Measurements from ENCODE around the gene NSUN4. TPM values are rescaled to one million over a fixed set of nuclear protein-coding genes. Genes with fewer than 3 reads are reported as not detected.
"Not testable (repeated sequence)": the region's sequence is repeated elsewhere in the genome, so short reads cannot be mapped to it uniquely, and the experiment has no call there.

Gene NSUN4
- total and polyA plus RNA-seq, 10 donors = 7.2 to 35.2 (median 26.6) TPM

GRCh38 chr1:46317323-46317722 is 23.3 kb upstream of the NSUN4 start:
- intact Hi-C loops (cut with DNase I; ENCODE audit: low total_unique reads) = no loop called here
- Histone ChIP-seq H3K27me3 (replicated peaks in 1 of 7) (no peaks in the 10 kb centered on the region), H3K9me3 (no peaks in the 10 kb centered on the region), H3K27ac (no peak overlapping the region), H3K36me3 (peaks cover 0 to 68% (median 52%) of the 10 kb centered on the region in 6 donors), H3K4me3 (no peak overlapping the region), H3K4me1 (no peaks in the 10 kb centered on the region)
- TF ChIP-seq POLR2AphosphoS5 (IDR thresholded peaks at IDR 0.05) (no peak), CTCF (IDR thresholded peaks at IDR 0.05 in 8 of 11, conservative IDR thresholded peaks at IDR 0.05 in 3 of 11) (no peak), POLR2A (IDR thresholded peaks at IDR 0.05) (no peak)
- DNase-seq = no peak
- 91 to 100% (median 95%) methylated on average over 1 of the region's 1 CpG for WGBS, 5 donors

GRCh38 chr1:46319301-46319700 is 21.3 kb upstream of the NSUN4 start:
- H3K27me3 ChIP-seq (replicated peaks in 1 of 7); intact Hi-C loops (cut with DNase I; ENCODE audit: low total_unique reads); H3K4me3 ChIP-seq; H3K9me3 ChIP-seq; H3K27ac ChIP-seq; H3K4me1 ChIP-seq; DNase-seq: not testable (repeated sequence)
- WGBS, 5 donors = 91 to 97% (median 93%) methylated on average over 6 of the region's 6 CpGs
- H3K36me3 ChIP-seq = peaks cover 0 to 48% (median 32%) of the 10 kb centered on the region in 6 donors

- intact Hi-C loops (cut with DNase I; ENCODE audit: low total_unique reads); H3K27me3 ChIP-seq (replicated peaks in 1 of 7); H3K27ac ChIP-seq; H3K4me1 ChIP-seq; H3K9me3 ChIP-seq; DNase-seq; H3K4me3 ChIP-seq: not testable (repeated sequence)
- peaks cover 0 to 39% (median 23%) of the 10 kb centered on the region in 6 donors for H3K36me3 ChIP-seq
- WGBS, 5 donors = 85 to 95% (median 90%) methylated on average over 10 to 13 of the region's 13 CpGs
Observed at GRCh38 chr1:46319960-46320914, 20.4 kb upstream of the NSUN4 start.

GRCh38 chr1:46322191-46322590 is 18.4 kb upstream of the NSUN4 start:
- H3K4me1 ChIP-seq; H3K4me3 ChIP-seq; H3K27me3 ChIP-seq (replicated peaks in 1 of 7); DNase-seq; H3K27ac ChIP-seq; intact Hi-C loops (cut with DNase I; ENCODE audit: low total_unique reads): not testable (repeated sequence)
- 82 to 97% (median 94%) methylated on average over 6 of the region's 6 CpGs for WGBS, 5 donors
- H3K36me3 ChIP-seq = peaks cover 0 to 19% (median 5%) of the 10 kb centered on the region in 6 donors
- peaks cover 0 to 11% (median 0%) of the 10 kb centered on the region in 8 donors for H3K9me3 ChIP-seq

- 77 to 87% (median 83%) methylated on average over 11 of the region's 11 CpGs for WGBS, 5 donors
Observed at GRCh38 chr1:46325285-46326076, 15.1 kb upstream of the NSUN4 start.

GRCh38 chr1:46328182-46328581 is 12.4 kb upstream of the NSUN4 start:
- H3K9me3 ChIP-seq = peaks cover 0 to 11% (median 0%) of the 10 kb centered on the region in 8 donors
- H3K36me3 ChIP-seq; intact Hi-C loops (cut with DNase I; ENCODE audit: low total_unique reads); H3K4me3 ChIP-seq; H3K27ac ChIP-seq; H3K4me1 ChIP-seq; H3K27me3 ChIP-seq (replicated peaks in 1 of 7); DNase-seq: not testable (repeated sequence)
- 86 to 96% (median 94%) methylated on average over 7 of the region's 7 CpGs for WGBS, 5 donors

More at GRCh38 chr1:46325285-46326076, 15.1 kb upstream of the NSUN4 start:
- H3K27ac ChIP-seq = peak overlapping the region in 3 of 8 donors; percentile 50 to 72 (median 70)
- H3K27me3 ChIP-seq (replicated peaks in 1 of 7); H3K4me3 ChIP-seq; intact Hi-C loops (cut with DNase I; ENCODE audit: low total_unique reads); H3K4me1 ChIP-seq; DNase-seq; H3K36me3 ChIP-seq: not testable (repeated sequence)
- peaks cover 0 to 11% (median 0%) of the 10 kb centered on the region in 8 donors for H3K9me3 ChIP-seq

GRCh38 chr1:46329807-46330206 is 10.8 kb upstream of the NSUN4 start:
- DNase-seq; H3K36me3 ChIP-seq; H3K9me3 ChIP-seq; H3K27ac ChIP-seq; intact Hi-C loops (cut with DNase I; ENCODE audit: low total_unique reads); H3K4me1 ChIP-seq; H3K27me3 ChIP-seq (replicated peaks in 1 of 7); H3K4me3 ChIP-seq: not testable (repeated sequence)
- 44 to 70% (median 55%) methylated on average over 5 to 7 of the region's 7 CpGs for WGBS, 5 donors

- 84 to 92% (median 88%) methylated on average over 2 of the region's 2 CpGs for WGBS, 5 donors
- H3K4me1 ChIP-seq; intact Hi-C loops (cut with DNase I; ENCODE audit: low total_unique reads); H3K4me3 ChIP-seq; DNase-seq; H3K9me3 ChIP-seq; H3K36me3 ChIP-seq; H3K27me3 ChIP-seq (replicated peaks in 1 of 7): not testable (repeated sequence)
- H3K27ac ChIP-seq = peak overlapping the region in 1 of 8 donors; percentile 80
Observed at GRCh38 chr1:46330381-46330780, 10.2 kb upstream of the NSUN4 start.

GRCh38 chr1:46331786-46332540 is 8.6 kb upstream of the NSUN4 start:
- intact Hi-C loops (cut with DNase I; ENCODE audit: low total_unique reads); H3K4me3 ChIP-seq; H3K36me3 ChIP-seq; H3K4me1 ChIP-seq; H3K27me3 ChIP-seq (replicated peaks in 1 of 7); H3K9me3 ChIP-seq; DNase-seq: not testable (repeated sequence)
- peak overlapping the region in 5 of 8 donors; percentile 4 to 80 (median 60) for H3K27ac ChIP-seq
- WGBS, 5 donors = 66 to 89% (median 74%) methylated on average over 20 to 24 of the region's 24 CpGs

All from spleen (tissue), 11 donors.